SW480 (cell line): ENCODE data around the gene KIF24.
"Not testable (repeated sequence)": the region's sequence is repeated elsewhere in the genome, so short reads cannot be mapped to it uniquely, and the experiment has no call there.

Source experiments
- DNase-seq: peaks from one replicate; pipeline ENCODE4 v3.0.0-alpha.2; 2016; ENCODE audit warnings: low spot score

KIF24 gene, protein sequence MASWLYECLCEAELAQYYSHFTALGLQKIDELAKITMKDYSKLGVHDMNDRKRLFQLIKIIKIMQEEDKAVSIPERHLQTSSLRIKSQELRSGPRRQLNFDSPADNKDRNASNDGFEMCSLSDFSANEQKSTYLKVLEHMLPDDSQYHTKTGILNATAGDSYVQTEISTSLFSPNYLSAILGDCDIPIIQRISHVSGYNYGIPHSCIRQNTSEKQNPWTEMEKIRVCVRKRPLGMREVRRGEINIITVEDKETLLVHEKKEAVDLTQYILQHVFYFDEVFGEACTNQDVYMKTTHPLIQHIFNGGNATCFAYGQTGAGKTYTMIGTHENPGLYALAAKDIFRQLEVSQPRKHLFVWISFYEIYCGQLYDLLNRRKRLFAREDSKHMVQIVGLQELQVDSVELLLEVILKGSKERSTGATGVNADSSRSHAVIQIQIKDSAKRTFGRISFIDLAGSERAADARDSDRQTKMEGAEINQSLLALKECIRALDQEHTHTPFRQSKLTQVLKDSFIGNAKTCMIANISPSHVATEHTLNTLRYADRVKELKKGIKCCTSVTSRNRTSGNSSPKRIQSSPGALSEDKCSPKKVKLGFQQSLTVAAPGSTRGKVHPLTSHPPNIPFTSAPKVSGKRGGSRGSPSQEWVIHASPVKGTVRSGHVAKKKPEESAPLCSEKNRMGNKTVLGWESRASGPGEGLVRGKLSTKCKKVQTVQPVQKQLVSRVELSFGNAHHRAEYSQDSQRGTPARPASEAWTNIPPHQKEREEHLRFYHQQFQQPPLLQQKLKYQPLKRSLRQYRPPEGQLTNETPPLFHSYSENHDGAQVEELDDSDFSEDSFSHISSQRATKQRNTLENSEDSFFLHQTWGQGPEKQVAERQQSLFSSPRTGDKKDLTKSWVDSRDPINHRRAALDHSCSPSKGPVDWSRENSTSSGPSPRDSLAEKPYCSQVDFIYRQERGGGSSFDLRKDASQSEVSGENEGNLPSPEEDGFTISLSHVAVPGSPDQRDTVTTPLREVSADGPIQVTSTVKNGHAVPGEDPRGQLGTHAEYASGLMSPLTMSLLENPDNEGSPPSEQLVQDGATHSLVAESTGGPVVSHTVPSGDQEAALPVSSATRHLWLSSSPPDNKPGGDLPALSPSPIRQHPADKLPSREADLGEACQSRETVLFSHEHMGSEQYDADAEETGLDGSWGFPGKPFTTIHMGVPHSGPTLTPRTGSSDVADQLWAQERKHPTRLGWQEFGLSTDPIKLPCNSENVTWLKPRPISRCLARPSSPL (N-terminal part only)

DNA sequence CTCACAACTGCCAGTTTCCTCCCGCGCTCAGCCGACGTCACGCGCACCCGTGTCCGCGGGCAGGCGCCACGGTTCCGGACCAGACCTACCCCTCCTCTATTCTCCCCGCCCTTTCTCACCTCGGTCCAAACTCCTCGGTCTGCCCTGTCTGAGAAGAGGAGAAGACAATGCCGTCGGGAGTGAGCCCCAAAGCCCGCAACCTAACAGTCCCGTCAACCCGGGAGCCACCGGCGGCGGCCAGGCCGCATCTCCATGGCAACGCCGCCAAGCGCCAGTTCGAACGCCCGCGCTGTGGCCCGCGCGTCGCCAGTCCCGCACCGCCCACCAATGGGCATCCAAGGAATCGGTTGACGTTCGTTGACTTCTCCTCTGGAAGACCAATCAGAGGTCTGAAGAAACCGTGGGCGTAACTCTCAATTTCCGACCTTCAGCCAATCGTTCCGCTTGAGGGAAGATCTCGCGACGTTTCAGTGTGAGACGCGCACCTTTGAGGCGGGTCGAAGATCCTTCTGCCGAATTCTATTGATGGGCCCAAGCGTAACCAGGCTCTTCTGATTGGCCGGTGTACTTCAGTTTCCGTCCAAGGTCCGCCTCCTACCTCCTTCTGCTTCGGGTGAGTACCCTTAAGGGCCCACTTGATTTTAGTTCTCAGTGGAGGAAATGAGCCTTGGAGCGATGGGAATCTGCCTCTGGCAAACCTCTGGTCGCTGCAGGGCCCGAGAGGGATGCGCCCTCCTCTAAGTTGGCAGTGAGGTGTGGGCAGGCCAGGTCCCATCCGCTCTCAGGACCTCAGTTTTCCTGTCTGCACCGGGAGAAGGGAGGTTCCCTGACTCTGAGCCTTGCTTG lies at the start of gene KIF24, which contains the start of gene NUDT2:
Gene KIF24 (minus strand): TSS at position 282 of the 846 bp plus-strand sequence. CDS start 17,922 bp downstream, outside the sequence.
Gene NUDT2 (plus strand): TSS at position 583 of the 846 bp plus-strand sequence. CDS start 9,471 bp downstream, outside the sequence.
- peak; percentile 100 for DNase-seq

DNA sequence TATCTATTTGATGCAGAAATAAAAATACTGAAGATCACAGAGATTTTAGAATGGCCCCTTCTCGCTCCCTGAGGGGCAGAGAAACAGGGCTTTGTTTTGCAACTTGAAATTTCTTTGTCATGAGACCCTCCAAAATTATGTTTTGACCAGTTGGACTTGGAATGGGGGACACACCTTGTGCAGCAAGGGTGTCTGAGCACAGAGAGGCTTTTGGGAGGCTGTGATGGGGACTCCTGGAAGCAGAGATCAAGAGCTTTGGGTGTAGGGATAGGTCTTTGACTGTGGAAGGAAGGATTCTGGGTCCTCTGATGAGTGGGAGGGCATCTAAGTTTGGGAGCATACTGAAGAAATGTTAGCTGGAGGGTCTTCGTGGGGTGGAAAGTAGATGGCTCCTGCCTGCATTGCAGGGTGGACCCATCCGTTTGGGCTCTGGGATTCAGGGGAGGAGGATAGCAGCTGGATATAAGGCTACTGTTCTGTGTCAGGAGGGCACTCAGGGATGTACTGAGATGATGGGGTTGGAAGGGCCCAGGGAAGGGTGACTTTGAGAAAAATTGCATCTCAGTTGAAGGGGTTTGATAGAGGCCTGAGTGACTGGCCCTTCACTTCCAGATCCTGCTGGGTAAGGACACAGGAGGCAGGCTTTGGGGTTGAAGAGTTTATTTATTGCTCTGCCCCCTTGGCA lies 49.5 kb upstream of the KIF24 start:
- no peak for DNase-seq

DNA sequence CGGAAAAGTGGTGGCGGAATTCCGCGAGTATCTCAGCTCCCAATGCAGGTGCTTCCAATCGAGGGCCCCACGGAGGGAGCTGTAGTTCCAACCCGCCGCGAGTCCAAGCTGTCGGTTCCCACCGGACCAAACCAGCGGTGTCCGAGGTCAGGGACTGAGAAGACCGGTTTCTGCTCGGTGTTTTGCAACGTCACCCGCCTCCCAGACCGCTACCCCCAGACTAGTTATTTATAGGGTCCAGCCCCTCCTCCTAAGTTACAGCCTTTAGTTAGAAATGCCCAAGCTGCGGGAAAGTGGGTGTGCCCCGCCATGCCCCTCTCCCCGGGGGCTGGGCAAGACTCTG lies 48.3 kb upstream of the KIF24 start:
- DNase-seq = no peak

DNA sequence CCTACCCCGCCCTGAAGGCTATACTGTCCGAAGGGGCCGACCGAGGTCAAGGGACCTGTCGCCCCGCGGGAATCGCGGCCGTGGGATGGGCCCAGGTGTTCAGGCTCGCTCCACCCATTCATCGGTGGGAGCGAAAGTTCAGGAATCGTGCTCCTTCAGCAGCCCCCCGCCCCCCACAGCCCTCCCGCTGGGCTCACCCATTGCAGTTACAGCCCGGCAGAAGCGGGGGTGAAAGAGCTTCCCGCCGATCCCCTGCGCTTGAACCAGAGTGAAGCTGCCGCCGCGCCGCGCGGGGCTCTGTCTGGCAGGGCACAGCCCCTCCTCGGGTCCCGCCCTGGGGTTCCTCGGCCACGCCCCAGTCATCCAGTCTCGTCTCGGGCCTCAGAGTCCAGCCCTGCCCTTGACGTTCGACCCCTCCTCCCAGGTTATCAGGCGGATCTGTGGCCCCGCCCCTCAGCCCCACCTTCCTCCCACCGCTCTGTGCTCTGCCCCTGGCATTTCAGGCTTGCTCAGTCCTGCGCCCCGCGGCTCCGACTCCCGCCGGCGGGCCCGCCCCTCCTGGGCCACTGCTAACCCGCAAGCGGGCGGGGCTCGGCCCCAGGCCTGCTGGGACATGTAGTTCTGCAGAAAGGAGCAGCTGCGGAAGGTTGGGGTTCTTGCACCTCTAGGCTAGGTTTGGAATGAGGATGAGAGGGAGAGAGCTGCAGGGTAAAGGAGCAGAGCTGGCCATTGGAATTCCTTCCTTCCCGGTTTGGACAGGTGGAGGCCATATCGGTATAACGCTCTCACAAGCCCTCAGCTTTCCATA lies 47.7 kb upstream of the KIF24 start, which contains the start of gene MYORG:
Gene MYORG (minus strand): TSS at position 303 of the 808 bp plus-strand sequence. CDS start 3,955 bp downstream, outside the sequence.
- peak; percentile 98 for DNase-seq

DNA sequence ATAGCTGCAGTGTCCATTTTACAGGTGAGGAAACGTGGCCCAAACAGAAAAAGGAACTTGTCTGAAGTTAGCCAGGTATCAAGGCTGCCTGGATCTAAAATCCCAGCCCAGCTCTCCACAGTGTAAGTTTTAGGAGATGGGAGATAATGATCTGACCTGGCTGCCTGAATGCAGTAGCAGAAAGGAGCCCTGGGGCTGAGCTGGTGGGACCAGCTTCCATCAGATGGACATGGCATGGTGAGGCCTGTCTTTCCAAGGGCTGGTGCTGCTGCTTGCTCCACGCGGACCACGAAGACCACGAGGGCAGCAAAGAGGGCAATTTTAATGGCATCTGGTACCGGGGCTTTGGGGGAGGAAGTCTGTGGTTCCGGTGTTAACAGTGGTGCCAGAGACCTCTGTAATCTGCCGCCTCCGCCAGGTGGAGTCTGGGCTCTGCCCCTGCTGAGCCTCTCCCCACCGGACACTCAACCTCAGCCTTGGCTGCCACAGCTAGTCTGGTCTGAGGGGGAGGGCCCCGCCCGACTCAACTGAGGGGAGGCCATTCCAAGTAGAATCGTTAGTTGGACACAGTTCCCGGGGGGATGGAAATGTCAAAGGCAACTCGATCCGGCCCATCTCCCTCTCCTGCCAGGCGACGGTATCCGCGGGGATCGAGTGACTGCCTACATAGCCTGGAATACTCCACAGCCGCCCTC lies 47.0 kb upstream of the KIF24 start:
- peak; percentile 81 for DNase-seq

DNA sequence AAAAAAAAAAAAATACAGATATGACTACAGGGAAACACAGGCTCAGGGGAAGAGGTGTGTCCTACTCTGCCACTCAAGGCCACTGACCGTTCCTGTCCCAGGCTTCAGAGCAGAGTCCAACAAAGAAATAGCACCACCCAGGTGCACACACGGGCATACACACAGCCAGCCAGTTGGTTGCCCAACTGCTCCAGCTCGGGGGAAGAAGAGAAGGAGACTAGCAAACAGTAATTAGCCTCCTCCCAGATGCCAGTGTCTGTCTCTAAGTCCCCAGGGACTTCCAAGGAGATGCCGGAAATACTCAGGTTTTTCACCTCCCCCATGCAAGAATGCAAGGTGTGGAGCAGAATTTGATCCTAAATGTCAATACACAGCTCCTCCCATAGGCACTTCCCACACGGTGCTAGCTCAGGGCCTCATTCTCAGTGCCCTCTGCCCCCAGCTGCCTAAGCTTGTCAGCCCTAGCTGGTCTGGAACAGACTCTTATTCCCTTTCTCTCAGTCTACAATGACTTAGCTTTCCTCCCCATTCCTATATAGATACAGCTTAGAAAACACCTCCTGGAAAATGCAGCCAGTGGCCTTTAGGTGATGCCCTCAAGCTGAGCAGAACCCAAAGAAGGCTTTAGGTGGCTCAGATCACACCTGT lies 46.0 kb upstream of the KIF24 start:
- DNase-seq = peak; percentile 36

DNA sequence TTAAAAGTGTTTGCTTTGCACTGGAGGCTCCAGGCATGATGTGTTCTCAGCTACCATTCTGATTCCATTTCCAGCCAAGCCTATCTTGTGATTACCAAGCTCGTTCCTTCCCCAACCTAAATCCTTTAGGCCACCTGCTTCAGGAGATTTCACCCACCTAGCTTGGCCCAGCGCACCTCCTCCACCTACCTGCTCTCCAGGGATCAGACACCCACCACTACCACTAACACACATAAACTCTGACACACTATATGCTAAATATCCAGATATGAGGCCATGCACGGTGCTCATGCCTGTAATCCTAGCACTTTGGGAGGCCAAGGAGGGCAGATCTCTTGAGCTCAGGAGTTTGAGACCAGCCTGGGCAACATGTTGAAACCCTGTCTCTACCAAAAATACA lies 45.3 kb upstream of the KIF24 start:
- no peak for DNase-seq

DNA sequence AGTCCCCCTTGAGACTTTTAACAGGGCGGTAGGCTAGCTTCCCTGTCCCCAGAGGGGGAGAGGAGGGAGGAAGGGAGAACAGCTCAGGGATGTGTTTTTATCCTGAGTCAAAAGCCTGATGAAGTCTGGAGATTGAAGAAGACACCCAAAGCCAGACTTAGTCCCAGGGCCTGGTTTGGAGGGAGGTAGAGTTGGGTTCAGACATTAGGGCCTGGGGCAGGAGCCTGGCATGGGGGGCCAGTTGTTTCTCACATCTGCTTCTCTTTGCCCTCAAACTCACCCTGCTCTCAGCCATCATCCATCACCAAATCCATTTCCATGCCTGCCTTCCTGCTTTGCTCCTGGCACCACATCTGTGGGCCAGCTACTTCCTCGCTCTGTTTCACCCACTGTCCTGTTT lies 44.7 kb upstream of the KIF24 start:
- no peak for DNase-seq

DNA sequence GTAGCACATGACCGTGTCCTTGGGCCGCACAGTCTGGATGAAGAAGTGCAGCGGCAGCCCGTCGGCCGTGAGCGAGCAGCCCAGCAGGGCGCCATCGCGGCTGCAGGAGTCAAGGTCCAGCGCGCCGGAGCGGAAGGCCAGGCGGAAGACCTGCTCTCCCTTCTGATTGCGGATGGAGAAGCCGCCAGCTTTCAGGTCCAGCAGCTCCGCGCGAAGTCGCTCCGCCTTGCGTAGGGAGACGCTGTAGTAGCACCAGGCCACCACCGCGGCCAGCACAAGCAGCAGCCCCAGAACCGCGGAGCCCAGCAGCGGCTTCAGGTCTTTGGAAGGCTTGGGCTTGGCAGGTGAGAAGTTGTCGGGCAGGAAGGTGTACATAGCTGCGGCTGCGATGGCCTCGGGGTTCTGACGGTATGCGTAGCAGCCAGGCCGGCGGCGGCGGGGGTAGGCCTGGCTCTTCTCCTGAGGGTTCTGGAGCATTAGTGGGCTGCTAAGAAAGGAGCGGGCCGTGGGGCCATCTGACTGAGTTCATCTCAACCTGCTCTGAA lies 43.5 kb upstream of the KIF24 start:
- no peak for DNase-seq

DNA sequence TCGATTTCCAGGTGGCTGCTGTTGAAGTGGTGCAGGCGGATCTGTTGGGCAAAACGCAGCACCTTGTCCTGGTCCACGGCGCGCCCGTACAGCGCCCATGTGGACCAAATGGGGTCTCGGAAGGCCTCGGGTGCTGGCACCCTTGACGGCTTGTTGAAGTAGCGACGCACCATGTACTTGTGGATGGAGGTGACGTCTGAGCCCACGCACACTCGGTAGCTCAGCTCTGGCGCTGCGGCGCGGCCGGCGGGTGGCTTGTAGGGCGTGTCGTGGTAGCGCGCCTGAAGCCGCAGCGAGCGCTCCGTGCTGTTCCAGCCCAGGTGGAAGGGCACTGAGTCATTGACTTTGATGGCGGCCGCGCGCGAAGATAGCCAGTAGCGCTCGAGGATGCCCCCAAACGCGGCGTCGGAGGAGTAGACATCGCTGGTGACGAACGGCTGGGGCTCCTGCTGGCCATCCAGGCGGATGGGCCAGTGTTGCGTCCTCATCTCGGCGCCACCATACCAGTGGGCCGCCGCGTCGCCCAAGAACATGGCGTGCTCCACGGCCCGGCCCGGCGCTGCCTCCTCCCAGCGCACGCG lies 42.9 kb upstream of the KIF24 start:
- DNase-seq = no peak

DNA sequence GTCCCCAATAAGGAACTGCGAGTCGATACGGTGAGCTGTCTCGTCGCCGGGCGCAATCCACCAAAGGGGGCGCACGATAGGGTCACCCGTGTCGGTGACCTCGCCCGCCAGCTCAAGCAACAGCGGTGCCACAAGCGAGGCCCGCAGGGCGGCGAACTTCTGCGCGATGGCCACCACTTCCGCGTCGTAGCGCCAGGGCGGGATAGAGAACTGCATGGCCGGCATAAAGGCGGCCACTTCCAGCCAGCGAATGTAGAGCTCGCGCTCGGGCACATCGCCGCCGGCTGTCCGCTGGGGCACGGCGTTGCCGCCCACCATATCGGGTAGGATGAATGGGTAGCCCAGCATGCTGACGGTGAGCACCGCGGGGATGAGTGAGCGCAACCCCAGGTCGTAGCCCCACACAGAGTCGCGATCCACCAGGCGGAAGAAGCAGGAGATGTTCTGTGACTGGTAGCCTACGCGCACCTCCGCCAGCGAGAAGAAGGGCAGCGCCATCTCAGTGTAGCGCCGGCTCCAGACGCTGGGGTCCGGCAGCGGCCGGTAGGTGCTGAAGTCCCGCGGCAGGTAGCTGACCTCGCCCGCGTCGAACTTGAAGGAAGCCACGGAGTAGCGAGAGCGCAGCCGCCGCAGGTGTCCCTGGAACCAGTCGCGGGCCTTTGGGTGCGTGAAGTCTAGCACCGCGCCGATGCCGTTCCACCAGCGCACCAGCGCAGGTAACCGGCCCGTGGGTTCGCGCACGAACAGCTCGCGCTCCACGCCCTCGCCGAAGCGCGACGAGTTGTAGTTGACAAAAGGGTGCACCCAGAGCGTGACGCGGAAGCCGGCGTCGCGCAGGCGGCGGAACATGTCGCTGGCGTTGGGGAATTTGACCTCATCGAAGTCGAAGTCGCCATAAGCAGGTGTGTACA lies 42.2 kb upstream of the KIF24 start:
- no peak for DNase-seq

DNA sequence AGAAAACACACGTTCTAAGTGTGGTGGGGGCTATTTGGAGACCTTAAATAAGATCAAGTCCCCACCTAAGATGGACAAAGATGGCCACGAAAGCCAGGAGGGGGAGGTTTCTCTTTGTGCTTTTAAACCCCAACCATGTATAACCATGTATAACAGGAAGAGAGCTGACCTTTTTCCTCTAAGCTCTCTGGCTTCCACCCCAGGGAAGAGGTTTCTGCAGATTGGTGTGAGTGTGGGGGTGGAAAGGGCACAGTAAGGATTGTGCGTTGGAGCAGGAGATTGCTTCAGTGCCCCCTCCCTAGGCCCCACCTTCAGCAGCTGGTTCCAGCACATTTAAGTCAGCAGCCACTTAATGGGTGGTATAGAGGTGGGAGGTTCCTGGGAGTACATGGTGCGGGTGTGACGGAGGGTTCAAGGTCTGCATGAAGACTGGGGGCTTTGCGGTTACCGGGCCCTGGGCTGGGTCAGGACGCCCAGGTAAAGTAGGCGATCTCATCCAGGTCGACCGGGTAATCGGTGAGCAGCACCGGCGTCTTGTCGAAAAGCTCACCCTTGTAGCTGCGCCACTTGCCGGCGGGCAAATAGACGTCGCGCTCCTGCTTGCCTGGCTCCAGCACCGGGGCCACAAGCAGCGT lies 41.4 kb upstream of the KIF24 start:
- no peak for DNase-seq

DNA sequence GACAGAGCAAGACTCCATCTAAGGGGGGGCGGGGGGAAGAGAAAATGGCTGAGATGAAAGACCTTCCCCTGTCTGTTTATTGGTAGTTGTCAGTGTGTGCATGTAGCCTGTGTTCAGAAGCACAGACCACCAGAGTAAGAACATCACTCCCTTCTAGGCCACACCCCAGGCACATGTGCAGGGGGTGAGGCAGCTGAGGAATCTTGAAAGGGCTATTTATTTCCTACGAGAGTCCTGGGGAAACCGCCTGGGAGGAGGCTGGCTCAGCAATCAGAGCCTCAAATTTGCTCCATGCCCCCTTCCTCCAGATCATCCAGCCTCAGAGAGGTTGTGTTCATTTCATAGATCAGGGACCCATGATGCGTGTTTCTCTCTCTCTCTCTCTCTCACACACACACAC lies 40.6 kb upstream of the KIF24 start:
- DNase-seq = no peak

DNA sequence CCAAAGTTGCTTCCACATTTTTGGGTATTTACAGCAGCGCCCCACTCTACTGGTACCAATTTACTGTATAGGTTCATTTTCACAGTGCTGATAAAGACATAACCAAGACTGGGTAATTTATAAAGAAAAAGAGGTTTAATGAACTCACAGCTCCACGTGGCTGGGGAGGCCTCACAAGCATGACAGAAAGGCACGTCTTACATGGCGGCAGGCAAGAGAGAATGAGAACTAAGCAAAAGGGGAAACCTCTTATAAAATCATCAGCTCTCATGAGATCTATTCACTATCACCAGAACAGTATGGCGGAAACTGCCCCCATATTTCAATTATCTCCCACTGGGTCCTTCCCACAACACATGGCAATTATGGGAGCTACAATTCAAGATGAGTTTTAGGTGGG lies 39.7 kb upstream of the KIF24 start:
- DNase-seq = not testable (repeated sequence)

DNA sequence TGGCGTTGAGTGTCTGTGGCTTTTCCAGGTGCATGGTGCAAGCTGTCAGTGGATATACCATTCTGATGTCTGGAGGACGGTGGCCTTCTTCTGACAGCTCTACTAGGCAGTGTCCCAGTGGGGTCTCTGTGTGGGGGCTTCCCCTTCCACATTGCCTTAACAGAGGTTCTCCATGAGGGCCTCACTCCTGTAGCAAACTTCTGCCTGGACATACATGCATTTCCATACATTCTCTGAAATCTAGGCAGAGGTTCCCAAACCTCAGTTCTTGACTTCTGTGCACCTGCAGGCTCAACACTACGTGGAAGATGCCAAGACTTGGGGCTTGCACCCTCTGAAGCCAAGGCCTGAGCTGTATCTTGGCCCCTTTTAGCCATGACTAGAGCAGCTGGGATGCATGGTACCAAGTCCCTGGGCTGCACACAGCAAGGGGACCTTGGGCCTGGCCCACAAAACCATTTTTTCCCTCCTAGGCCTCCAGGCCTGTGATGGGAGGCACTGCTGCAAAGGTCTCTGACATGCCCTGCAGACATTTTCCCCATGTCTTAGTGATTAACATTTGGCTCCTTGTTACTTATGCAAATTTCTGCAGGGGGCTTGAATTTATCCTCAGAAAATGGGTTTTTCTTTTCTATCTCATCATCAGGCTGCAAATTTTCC lies 38.8 kb upstream of the KIF24 start:
- not testable (repeated sequence) for DNase-seq

DNA sequence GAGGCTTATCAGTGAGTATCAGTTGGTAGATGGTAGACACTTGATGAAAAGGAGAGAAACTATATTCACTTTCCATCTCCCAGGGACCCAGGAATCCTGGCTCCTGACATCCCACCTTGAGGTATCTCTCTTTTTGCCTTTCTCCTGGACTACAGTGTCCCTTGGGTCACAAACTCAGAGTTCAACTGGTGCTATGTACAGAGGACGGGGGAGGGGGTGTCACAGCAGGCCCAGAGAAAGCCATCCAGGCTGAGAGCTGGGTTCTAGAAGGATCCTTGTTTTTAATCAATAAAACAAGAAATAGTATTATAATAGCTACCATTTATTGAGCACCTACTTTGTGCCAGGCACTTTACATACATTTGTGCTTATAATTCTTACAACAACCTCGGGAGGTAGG lies 37.3 kb upstream of the KIF24 start:
- no peak for DNase-seq
